ENCODE results near the gene ARHGEF16. TPM values are rescaled to one million over a fixed set of nuclear protein-coding genes. Genes with fewer than 3 reads are reported as not detected.

The ARHGEF16 gene
- total RNA-seq, 2 experiments from 2014 or later: 0.11 to 0.22 TPM

DNA sequence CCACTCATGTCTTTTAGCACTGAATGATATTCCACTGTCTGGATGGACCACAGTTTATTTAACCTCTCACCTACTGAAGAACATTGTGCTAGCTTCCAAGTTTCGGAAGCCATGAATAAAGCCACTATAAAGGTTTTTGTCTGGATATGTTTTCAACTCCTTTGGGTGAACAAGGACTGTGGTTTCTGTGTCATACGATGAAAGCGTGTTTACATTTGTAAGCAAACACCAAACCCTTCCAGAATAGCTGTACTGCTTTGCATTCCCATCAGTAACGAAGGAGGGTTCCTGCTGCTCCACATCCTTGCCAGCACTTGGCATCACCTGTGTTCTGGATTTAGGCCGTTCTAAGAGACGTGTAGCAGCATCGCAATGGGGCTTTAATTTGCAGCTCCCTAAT, 10.7 kb upstream of the ARHGEF16 start:
- no peak for TF ChIP-seq CTCF (IDR thresholded peaks at IDR 0.05)
- POLR2A ChIA-PET: no interaction called here
- Mint-ChIP-seq H3K27me3 (peaks cover 11% of the 10 kb centered on the region), H3K4me3 (no peak overlapping the region), H3K27ac (no peak overlapping the region), H3K4me1 (ENCODE audit: low read depth) (no peaks in the 10 kb centered on the region), H3K9me3 (no peaks in the 10 kb centered on the region), H3K36me3 (ENCODE audit: low read depth) (no peaks in the 10 kb centered on the region)
- DNase-seq (no peak), ATAC-seq (ENCODE audit: poor library complexity) (no peak)
- intact Hi-C loops (cut with DNase I, micrococcal nuclease): no loop called here
- Histone ChIP-seq H3K4me3 (ENCODE audit: low read length) (no peak overlapping the region), H3K27ac (ENCODE audit: low read depth in 1 of 2, low read length in 2 of 2) (no peak overlapping the region), H3K4me1 (ENCODE audit: insufficient read depth, low read length) (no peaks in the 10 kb centered on the region), H3K9me3 (ENCODE audit: control insufficient read depth in 1 of 2, insufficient read depth in 1 of 2, low read length in 2 of 2) (peaks cover 0 to 18% of the 10 kb centered on the region in 2 experiments), H3K36me3 (ENCODE audit: insufficient read depth, low read length) (no peaks in the 10 kb centered on the region), H3K27me3 (ENCODE audit: control insufficient read depth in 1 of 2, insufficient read depth in 2 of 2, low read length in 2 of 2) (peaks cover 3 to 11% of the 10 kb centered on the region in 2 experiments)
- CTCF ChIA-PET: interaction anchor here (1.0 kb wide), 1 partner anchor 9 kb away, joined by 3 read pairs; no protein-coding TSS in a partner anchor

DNA sequence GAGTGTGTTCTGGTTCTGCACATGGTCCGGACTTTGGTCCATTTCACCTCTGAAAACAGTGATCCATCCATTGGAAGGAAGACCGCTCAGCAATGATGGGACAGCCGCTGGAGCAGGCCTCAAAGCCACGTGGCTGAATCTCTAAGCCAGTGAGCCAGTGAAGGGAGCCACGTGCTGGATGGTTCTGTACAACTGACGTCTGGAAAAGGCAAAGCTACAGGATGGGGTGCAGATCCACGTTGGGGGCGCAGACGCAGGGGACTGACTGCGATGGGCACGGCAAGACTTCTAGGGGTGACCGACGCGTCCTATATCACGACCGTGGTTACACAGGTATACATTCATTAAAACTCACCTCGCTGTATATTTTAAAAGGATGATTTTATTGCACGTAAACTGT, 10.2 kb upstream of the ARHGEF16 start:
- Histone ChIP-seq H3K27ac (ENCODE audit: low read depth in 1 of 2, low read length in 2 of 2) (no peak overlapping the region), H3K36me3 (ENCODE audit: insufficient read depth, low read length) (no peaks in the 10 kb centered on the region), H3K4me1 (ENCODE audit: insufficient read depth, low read length) (no peaks in the 10 kb centered on the region), H3K4me3 (ENCODE audit: low read length) (no peak overlapping the region), H3K27me3 (ENCODE audit: control insufficient read depth in 1 of 2, insufficient read depth in 2 of 2, low read length in 2 of 2) (peaks cover 3 to 11% of the 10 kb centered on the region in 2 experiments), H3K9me3 (ENCODE audit: control insufficient read depth in 1 of 2, insufficient read depth in 1 of 2, low read length in 2 of 2) (peaks cover 0 to 18% of the 10 kb centered on the region in 2 experiments)
- H3K9me3 Mint-ChIP-seq: no peaks in the 10 kb centered on the region
- ChIA-PET POLR2A (no interaction called here), CTCF (interaction anchor here (1.0 kb wide), 1 partner anchor 9 kb away, joined by 3 read pairs; no protein-coding TSS in a partner anchor)
- H3K4me3 Mint-ChIP-seq: no peak overlapping the region
- no peaks in the 10 kb centered on the region for H3K36me3 Mint-ChIP-seq (ENCODE audit: low read depth)
- H3K27ac Mint-ChIP-seq: no peak overlapping the region
- intact Hi-C loops (cut with DNase I, micrococcal nuclease): no loop called here
- TF ChIP-seq CTCF (IDR thresholded peaks at IDR 0.05): no peak
- ATAC-seq (ENCODE audit: poor library complexity): no peak
- DNase-seq: no peak
- no peaks in the 10 kb centered on the region for H3K4me1 Mint-ChIP-seq (ENCODE audit: low read depth)
- peaks cover 11% of the 10 kb centered on the region for H3K27me3 Mint-ChIP-seq

DNA sequence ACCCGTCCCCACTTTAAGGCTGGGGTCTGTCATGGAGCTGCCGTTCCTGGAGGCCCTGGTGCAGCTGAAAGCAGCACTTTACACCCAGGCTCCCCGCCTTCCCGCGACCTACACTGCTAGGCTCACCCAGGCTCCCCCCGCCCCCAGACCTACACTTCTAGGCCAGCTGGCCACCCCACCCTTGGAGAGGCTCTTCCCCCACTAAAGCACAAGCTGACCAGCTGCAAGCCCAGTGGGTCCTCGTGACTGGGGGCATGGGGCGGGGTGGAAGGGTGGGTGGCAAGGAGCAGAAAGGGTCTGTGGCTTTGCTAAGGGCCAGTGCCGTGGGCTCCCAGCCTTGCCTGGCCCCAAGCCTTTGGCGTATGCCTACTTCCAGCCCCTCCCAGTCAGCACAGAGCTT, 9.7 kb upstream of the ARHGEF16 start:
- Mint-ChIP-seq H3K27me3 (peaks cover 11% of the 10 kb centered on the region), H3K4me3 (no peak overlapping the region), H3K9me3 (no peaks in the 10 kb centered on the region), H3K4me1 (ENCODE audit: low read depth) (no peaks in the 10 kb centered on the region), H3K27ac (no peak overlapping the region), H3K36me3 (ENCODE audit: low read depth) (no peaks in the 10 kb centered on the region)
- peaks cover 0 to 18% of the 10 kb centered on the region in 2 experiments for H3K9me3 ChIP-seq (ENCODE audit: control insufficient read depth in 1 of 2, insufficient read depth in 1 of 2, low read length in 2 of 2)
- intact Hi-C loops (cut with DNase I, micrococcal nuclease): no loop called here
- CTCF ChIA-PET: interaction anchor here (1.0 kb wide), 1 partner anchor 8 kb away, joined by 3 read pairs; no protein-coding TSS in a partner anchor
- POLR2A ChIA-PET: no interaction called here
- no peaks in the 10 kb centered on the region for H3K4me1 ChIP-seq (ENCODE audit: insufficient read depth, low read length)
- no peak for TF ChIP-seq CTCF (IDR thresholded peaks at IDR 0.05)
- no peak overlapping the region for H3K27ac ChIP-seq (ENCODE audit: low read depth in 1 of 2, low read length in 2 of 2)
- no peaks in the 10 kb centered on the region for H3K36me3 ChIP-seq (ENCODE audit: insufficient read depth, low read length)
- peaks cover 3 to 11% of the 10 kb centered on the region in 2 experiments for H3K27me3 ChIP-seq (ENCODE audit: control insufficient read depth in 1 of 2, insufficient read depth in 2 of 2, low read length in 2 of 2)
- no peak for ATAC-seq (ENCODE audit: poor library complexity)
- H3K4me3 ChIP-seq (ENCODE audit: low read length): no peak overlapping the region
- no peak for DNase-seq

Measured in CD4-positive, alpha-beta T cell (primary cell).